Mucosa of descending colon (tissue), 3 donors: ENCODE results near the gene TFDP1. TPM values are rescaled to one million over a fixed set of nuclear protein-coding genes. Genes with fewer than 3 reads are reported as not detected.
"Not testable (repeated sequence)": the region's sequence is repeated elsewhere in the genome, so short reads cannot be mapped to it uniquely, and the experiment has no call there.

Experiments used
- ATAC-seq: fragments of 200-7000 bp; cut with Tn5 transposase; one replicate; pipeline ENCODE4 v1.9.1; 2020; ENCODE audit warnings: mild to moderate bottlenecking, moderate library complexity
- DNase-seq, 3 donors: peaks; one replicate each; pipeline ENCODE4 v3.0.0-alpha.2; 2020
- H3K36me3 ChIP-seq: fragments of 200-600 bp; one replicate; pipeline ENCODE4 v1.8.0; 2021; ENCODE audit warnings: low read depth, mild to moderate bottlenecking
- H3K4me1 ChIP-seq: fragments of 200-600 bp; one replicate; pipeline ENCODE4 v1.8.0; 2021; ENCODE audit warnings: low read depth, mild to moderate bottlenecking
- H3K4me3 ChIP-seq: fragments of 200-600 bp; one replicate; pipeline ENCODE4 v1.8.0; 2021; ENCODE audit warnings: mild to moderate bottlenecking
- H3K9me3 ChIP-seq: fragments of 200-600 bp; one replicate; pipeline ENCODE4 v1.8.0; 2021; ENCODE audit warnings: mild to moderate bottlenecking
- CTCF ChIP-seq: fragments of 200-600 bp; IDR thresholded peaks from one replicate; pipeline ENCODE4 v1.8.0; 2022; ENCODE audit warnings: antibody characterized with exemption, mild to moderate bottlenecking
- intact Hi-C, 2 donors: fragments of 100-400 bp; cut with DNase I in 1 of 2; cut with micrococcal nuclease in 1 of 2; formaldehyde crosslinking; loops; one replicate each; pipeline versions ENCODE4 v1.11.0 to v1.11.1; 2022; cut with DNase I, micrococcal nuclease
- total RNA-seq, 3 donors: library from RNA; stranded (reverse); fragmentation: NEBNext Ultra II Directional in 2 of 3; extraction: Animal tissue kit (Norgen Biotek cat#: 25700) in 2 of 3; gene quantifications; one replicate each; pipeline versions ENCODE4 v1.2.1 to v1.2.4, GENCODE V29; 2021 to 2023
- donor health status: DM: no; HTN: no; CAD: no; lungs with moderate emphysema.
- donor health status: DM: no; HTN: no; CAD: no.
- donor health status: DM: no; HTN: yes; CAD: no.

Gene TFDP1
- total RNA-seq, 3 donors from 2014 or later, result 52.7 to 66.4 (median 54.3) TPM

- DNase-seq, result no peak
- no peak for TF ChIP-seq CTCF
- intact Hi-C loops, result no loop called here
Observed at GRCh38 chr13:113561417-113562084, 23.0 kb upstream of the TFDP1 start.

DNA sequence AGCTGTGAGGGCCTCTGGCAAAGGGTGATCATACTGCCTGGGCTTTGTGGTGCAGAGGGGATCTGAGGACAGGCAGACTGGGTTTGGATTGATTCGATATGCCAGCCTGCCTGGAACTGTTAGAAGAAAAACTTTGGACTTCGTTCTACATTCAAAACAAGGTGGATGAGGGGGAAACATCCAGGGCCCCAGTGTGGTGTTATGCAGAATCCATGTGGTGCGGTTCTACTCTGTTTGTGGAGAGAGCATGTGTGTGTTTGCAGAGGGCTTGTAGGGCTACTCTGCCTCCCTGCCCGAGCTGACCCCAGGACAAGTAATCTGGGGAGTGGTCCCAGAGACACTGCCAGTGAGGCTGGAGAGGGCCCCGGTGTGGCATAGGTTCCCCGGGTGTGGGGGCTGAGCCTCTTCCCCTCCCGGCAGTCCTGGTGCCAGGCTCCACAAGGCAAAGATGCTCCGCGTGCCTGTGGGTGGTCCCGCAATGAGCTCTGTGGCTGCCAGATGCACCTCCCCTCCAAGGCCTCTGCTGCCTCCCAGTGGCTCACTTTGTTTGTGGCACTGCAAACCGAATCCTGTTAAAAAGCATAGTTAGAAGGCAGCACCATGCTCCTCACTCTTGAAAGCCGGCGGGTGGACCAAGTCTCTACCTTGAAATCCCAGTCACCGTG, 22.3 kb upstream of the TFDP1 start:
- intact Hi-C loops, result no loop called here
- ATAC-seq (peak; percentile 69), DNase-seq (peak in 2 of 3 donors; percentile 66 to 71)
- H3K36me3 ChIP-seq, result no peaks in the 10 kb centered on the region
- peak; percentile 13 for TF ChIP-seq CTCF
- no peak overlapping the region for H3K4me3 ChIP-seq
- H3K9me3 ChIP-seq, result no peaks in the 10 kb centered on the region
- no peaks in the 10 kb centered on the region for H3K4me1 ChIP-seq

More at GRCh38 chr13:113561417-113562084, 23.0 kb upstream of the TFDP1 start:
- no peak overlapping the region for H3K4me3 ChIP-seq
- H3K9me3 ChIP-seq, result no peaks in the 10 kb centered on the region
- H3K4me1 ChIP-seq, result no peaks in the 10 kb centered on the region
- no peak for ATAC-seq
- no peaks in the 10 kb centered on the region for H3K36me3 ChIP-seq

DNA sequence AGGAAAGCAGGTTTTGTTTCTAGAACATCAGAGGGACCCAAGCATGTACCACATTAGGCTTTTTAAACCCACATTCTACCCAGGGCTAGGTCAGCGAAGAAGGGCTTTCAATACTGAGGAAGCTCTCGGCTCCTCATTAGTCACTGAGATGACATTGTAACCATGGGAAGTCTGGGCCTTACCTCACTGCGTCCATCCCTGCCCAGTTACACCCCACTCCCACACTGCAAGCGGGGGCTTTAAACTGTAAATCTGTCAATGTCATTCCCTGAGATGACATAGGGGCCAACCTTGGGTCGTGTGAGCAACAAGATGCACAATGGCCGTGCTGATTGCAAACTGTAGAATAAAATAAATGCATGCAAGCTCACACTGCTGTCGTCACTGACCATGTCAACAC, 21.7 kb upstream of the TFDP1 start:
- H3K4me1 ChIP-seq, result no peaks in the 10 kb centered on the region
- intact Hi-C loops, result no loop called here
- no peaks in the 10 kb centered on the region for H3K36me3 ChIP-seq
- H3K4me3 ChIP-seq, result no peak overlapping the region
- DNase-seq (no peak), ATAC-seq (no peak)
- no peaks in the 10 kb centered on the region for H3K9me3 ChIP-seq
- no peak for TF ChIP-seq CTCF

- H3K4me1 ChIP-seq, H3K4me3 ChIP-seq, ATAC-seq, H3K36me3 ChIP-seq, intact Hi-C loops, DNase-seq, H3K9me3 ChIP-seq: not testable (repeated sequence)
Observed at GRCh38 chr13:113563511-113563910, 21.0 kb upstream of the TFDP1 start.

- H3K4me1 ChIP-seq, result no peaks in the 10 kb centered on the region
- intact Hi-C loops, result no loop called here
- H3K9me3 ChIP-seq, result no peaks in the 10 kb centered on the region
- ATAC-seq (no peak), DNase-seq (no peak)
- TF ChIP-seq CTCF, result no peak
- H3K4me3 ChIP-seq, result no peak overlapping the region
- H3K36me3 ChIP-seq, result no peaks in the 10 kb centered on the region
Observed at GRCh38 chr13:113564331-113565023, 20.1 kb upstream of the TFDP1 start.
